HG03460 (cell line): ENCODE data around the gene GATA6.
"Not testable (repeated sequence)": the region's sequence is repeated elsewhere in the genome, so short reads cannot be mapped to it uniquely, and the experiment has no call there.

ENCODE experiments used
- ATAC-seq: cut with Tn5 transposase; IDR thresholded peaks from one replicate; pipeline ENCODE4 v1.9.1; 2021; ENCODE audit not compliant: unreplicated experiment

Gene GATA6

DNA sequence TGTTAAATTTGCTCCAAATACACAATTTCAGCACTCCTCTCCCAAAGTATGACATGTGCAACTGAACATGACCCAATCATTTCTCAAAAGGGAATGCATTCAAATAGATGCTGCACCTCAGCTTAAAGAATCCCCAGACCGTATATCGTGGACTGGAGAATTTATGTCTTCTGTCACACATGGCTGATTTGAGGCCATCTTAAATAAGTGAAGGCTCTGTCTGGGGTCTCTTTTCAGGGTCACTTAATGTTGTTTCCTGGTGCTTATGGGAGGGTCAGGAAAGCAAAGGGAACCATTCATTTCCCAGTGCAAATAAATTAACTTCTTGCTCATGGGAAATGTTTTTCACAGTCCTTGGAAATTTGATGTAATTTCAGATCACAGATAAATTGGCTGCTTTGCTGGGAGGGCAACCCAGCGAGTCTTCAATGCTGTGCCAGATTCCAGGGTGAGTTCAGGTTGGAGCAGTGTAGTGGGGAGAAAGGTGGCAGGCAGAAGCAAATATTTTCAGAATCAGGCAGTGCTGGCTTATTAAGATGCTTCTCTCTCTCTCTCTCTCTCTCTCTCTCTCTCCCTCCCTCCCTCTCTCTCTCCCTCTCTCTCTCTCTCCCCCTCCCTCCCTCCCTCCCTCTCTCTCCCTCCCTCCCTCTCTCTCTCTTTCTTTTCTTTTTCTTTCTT is 34.3 kb downstream of the GATA6 start:
- ATAC-seq, result no peak

DNA sequence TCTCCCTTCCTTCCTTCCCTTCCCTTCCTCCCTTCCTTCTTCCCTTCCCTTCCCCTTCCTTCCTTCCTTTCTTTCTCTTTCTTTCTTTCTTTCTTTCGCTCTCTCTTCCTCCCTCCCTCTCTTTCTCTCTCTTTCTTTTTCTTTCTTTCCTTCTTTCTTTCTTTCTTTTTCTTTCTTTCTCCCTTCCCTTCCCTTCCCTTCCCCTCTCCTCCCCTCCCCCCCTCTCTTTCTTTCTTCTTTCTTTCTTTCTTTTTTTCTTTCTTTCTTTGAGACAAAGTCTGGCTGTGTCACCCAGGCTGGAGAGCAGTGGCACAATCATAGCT is 34.8 kb downstream of the GATA6 start:
- no peak for ATAC-seq

DNA sequence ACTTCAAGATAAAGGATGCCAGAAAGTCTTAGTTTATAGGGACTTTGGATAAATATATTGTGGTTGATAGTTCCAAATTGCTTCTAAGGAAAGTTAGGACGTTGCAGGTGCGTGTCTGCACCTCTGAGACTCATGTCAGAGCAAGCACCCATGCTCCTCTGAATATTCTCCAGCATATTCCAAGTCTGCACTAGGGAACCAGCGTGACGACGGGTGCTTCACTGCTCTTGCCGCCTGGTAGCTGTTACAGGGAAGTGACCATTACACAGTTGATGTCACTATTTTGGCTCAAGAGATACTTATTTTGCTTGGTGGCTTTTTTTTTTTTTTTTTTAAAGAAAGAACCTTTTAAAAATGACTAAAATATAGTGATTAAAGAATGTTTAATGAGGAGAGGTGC is 35.6 kb downstream of the GATA6 start:
- ATAC-seq, result no peak

DNA sequence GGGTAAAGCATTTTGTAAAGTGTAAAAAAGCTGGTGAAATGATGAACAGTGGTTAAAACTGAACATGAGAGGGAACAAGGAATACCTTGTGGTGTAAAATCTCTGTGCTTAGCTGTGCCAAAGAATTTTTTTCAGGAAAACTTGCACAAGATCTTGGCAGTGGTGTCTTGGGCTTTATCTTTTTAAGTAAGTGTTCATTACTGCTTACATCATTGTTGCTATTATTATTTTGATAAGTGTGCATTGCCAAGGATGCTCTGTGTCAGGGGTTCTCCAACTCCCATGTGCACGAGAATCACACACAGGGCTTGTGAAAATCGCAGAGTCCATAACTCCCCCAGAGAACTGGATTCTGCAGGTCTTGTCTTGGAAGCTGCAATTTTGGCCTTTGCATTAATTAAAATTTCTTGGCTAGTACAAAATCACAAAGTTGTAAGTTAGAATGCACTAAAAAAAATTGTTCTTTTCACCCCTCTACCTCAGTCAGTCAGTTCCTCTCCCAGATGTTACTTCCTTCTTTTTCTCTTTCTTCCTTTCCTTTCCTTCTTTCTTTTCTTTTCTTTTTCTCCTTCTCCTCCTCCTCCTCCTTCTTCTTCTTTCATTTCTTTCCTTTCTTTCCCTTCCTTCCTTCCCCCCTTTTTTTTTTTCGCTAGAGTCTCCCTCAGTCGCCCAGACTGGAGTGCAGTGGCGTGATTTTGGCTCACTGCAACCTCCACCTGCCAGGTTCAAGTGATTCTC is 37.8 kb downstream of the GATA6 start:
- ATAC-seq, result no peak

DNA sequence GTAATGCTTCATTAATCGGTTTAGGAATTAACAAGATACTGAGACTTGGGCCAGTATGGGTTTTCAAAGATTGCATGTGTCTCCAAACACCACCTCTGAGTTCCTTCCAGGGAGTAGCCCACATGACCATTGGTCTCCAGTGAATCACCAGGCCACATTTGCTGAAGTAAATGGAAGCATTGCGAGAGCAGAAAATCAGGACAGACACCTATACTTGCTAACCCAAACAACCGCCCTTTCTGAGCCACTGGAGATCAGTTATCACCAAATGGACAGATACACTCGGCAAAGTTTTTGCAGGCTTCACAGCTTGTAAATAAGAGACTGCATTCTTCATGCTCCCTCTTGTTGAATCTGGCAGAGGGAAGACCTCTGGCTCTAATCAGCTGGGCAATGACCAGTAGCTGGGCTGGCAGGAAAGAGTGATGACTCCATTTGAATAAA is 40.9 kb downstream of the GATA6 start:
- ATAC-seq, result no peak

DNA sequence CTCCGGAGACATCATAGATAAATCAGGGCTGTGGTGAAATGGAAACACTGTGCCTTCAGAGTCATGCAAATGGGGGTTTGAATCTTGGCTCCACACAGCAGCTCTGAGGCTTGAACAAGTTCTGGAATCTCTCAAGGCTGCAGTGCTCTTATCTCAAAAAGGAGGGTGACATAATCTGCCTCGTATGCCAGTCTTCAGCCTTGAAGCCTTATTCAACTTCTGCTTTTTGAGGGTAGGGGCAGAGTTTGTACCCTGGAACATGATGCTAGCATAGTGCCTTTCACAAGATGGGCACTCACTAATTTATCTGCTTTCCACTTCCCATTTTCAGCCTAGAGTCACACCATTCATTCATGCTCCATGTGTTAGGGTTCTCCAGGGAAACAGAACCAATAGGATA is 42.3 kb downstream of the GATA6 start:
- ATAC-seq, result no peak

DNA sequence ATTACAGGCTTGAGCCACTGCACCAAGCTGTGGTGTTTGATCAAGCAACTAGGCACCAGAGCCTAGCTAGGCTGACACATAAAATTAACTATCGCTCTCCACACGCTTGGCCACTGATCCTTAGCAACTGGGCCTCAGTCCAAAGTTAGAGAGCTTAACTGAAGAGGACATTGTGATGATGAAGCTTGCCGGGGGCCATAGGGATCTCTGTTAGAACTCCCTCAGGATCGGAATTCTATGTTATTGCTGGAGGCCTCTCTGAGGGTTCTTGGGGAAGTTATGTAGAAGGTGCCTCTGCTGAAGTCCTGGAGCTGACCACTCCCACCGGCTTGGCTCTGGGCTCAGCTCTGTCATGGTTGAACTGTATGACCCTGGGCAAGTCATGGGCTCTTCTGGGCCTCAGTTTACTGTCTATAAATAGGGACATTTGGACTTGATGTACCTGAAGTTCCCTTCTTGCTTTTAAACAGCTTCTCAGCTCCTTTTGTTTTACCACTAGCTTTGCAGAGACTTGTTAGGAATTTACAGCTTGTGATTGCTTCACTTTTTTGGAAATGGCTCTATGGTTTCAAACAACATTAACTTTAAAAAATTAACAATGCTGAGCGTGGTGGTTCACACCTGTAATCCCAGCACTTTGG is 44.1 kb downstream of the GATA6 start:
- ATAC-seq, result no peak

DNA sequence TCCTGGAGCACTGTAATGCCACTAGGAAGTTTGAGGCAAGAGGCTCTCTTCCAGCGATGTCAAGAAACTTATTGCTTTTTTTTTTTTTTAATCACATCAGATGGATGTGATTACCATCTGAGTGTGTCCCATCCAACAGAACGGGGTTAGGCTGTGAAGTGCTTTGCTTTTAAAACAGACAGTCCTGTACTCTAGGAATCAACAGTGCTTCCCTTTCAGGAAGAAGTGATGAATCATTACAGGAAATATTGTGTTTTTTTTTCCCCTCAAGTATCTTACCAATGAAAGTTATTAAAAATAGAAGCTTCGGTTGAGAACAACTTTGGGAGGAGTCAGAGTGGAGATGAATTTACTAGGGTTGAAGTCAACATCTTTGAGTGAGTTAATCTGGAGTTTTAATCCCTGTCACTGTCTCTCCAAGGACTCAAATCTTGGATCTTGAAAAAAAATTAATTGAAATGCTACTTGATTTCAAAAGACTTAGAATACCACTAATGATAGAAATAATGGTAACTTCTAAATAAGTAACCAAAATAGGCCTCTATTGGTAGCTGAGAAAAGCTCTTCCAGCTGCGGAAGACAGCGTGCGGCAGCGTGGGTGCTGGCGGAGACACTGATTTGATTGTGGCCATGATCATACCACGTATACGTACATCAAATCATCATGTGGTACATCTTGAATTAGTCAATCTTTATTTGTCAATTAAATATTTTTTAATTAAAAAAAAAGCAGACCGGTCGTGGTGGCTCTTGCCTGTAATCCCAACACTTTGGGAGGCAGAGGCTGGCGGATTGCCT is 45.5 kb downstream of the GATA6 start:
- ATAC-seq, result no peak

DNA sequence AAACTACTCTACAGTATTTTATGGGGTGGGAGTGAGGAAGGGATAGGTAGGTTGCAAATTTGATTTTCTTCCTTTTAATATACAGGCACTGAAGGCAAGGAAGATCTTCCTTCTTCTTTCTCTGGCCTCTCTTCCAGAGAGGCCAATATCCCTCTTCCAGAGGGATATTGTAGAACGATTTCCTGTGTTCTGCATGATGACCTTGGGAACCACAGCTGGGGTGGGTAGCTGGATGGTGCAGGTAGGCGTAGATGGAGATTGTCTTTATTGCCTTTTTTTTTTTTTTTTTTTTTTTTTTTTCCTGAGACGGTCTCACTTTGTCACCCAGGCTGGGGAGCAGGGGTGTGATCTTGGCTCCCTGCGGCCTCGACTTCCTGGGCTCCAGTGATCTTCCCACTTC is 49.4 kb downstream of the GATA6 start:
- ATAC-seq, result no peak

DNA sequence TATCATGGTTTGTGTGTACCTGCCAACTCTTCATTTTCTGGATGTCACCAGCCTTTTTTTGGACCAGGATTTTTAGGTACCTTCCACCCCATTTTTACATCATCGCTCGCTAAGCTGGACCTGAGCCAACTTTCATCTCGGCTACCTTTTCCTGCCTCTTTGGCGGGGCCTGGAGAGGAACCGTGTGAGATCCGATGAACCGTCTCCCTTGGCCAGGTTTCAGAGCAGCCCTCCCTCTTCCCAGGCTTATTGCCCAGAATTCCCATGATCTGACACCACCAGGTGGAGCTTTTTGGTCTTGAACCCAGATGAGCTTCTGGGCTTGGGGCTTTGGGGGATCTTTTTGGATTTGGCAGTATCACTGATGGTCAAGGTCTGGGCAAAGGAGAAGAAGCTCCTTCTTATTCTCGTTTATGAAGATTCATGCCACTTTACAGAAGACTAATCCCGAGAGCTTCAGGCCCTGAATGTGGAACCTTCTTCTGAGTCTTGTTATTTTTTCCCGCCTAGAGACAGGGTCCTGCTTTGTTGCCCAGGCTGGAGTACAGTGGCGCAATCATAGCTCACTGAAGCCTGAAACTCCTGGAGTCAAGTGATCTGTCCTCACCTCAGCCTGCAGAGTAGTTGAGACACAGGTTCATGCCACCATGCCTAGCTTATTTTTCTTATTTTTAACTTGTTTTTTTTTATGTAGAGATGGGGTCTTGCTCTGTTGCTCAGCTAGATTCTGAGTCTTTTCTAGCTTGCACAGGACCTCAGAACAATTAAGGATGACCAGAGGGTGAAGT is 50.4 kb downstream of the GATA6 start:
- ATAC-seq, result no peak

DNA sequence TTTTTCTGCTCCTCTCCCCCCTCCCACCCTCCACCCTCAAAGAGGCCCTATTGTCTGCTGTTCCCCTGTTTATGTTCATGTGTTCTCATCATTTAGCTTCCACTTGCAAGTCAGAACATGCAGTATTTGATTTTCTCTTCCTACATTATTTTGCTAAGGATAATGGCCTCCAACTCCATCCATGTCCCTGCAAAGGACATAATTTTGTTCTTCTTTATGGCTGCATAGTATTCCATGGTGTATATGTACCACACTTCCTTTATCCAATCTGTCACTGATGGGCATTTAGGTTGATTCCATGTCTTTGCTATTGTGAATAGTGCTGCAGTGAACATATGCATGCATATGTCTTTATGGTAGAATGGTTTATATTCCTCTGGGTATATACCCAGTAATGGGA is 51.2 kb downstream of the GATA6 start:
- not testable (repeated sequence) for ATAC-seq

DNA sequence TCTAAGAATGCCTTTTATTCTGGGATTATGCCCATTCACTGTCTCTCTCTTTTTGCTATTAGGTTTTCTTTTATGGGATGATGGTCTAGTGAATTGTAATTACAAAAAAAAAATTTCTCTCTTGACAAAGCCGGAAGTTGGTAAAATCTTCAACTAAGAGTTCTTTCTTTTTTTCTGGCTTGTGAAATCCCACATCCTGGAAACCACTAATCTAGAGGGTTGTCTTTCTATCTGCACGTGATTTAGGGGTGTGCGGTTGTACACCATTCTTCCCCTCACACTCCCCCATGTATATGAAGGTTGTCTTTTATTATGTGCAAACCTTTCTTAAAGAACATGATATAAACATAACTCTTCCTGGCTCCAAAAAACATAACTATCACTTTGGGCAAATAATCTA is 52.0 kb downstream of the GATA6 start:
- ATAC-seq, result no peak

DNA sequence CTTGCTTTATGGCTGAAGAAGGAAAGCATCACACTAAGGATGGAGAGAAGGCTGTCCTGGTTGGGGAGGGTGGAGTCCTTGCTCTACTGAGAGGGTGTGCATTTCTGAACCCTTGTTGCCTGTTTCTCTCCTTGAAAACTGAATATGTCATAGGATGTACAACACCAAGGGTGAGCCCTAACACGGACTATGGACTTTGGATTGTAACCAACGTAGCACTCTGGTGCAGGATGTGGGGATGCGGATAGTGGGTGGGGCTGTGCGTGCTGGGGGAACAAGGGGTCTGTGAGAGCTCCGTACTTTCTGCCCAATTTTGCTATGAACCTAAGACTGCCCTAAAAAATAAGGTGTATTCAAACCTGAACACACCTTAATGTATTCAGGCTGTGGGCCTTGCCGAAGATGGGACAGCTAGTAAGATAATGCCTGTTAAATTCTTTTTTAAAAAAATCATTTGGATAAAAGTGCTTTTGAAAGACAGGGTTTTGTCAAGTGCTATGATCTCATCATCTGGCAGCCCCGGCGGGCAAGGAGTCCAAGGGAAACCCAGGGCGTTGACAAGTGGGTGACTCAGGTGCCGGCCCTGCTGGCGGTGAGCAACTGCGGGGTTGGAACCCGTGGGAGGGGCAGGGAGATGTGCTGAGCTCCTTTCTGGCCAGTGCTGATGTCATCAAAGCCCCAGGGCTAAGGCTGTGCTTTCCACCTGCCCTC is 54.0 kb downstream of the GATA6 start:
- no peak for ATAC-seq

DNA sequence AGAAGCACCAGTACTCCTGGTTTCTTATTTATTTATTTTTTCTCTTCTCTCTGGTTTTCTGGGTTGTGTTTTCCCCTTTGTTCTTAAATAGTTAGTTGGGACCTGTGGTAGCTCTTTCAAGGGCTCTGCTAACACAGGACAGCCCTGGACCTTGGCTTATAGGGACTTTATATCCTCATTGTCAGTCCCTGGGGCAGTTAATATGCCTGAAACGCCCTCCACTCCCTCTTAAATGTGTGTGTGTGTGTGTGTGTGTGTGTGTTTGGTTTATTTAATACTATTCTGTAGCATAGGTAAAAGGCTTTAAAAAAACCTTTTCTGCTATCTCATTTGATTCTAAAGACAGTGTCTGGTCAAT is 54.6 kb downstream of the GATA6 start:
- ATAC-seq, result no peak

DNA sequence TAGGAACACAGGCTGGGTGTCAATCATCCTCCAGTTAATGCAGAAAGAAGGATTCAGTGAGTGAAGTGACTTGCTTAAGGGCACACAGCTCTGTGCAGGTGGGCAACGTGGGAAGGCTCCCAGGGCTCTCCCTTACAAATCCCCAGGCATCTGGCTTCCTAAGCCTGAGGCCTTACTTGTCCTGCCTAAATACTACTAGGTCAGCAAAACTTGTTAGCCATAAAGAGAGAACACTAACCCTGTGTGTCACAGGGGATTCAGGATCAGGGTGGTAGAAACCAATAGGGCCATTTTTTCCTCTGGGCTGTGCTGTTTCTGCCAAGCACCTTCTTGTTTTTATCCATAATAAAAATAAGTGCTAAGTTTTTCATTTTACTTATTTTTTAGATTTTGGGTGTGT is 55.0 kb downstream of the GATA6 start:
- ATAC-seq, result no peak

DNA sequence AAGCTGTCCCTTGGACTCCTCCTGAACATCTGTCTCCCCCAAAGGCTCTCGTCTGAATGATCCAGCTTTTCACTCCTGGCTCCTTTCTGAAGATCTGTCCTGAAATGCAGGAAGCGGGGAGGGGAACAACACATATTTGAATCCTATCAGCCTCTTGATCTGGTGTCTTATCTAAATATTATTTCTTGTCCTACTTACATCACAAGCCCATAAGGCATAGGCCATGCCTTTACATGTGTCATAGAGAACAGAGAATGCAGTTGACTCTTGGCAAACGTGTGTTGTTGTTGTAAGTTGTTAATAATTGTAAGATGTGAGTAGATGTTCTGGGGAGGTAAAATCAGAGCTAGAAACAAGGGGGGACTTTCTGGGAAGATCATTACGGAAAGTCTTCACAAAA is 57.4 kb downstream of the GATA6 start:
- ATAC-seq, result no peak

DNA sequence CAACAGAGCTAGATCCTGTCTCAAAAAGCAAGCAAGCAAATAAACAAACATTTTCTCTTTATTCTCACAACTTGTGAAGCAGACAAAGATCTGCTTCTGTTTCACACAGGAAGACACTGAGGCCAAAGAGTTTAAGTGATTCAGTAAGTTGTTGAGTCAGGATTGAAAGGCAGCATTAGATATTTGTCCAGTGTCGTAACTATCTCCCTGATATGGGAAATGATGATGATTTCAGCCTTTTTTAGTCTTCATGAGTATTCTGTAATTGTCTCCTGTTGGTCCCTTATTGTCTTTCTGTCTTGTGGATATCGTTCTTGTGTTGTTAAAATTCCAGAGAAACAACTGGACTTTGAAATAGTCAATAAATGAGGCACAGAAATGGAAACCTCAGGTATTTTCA is 59.6 kb downstream of the GATA6 start:
- no peak for ATAC-seq

DNA sequence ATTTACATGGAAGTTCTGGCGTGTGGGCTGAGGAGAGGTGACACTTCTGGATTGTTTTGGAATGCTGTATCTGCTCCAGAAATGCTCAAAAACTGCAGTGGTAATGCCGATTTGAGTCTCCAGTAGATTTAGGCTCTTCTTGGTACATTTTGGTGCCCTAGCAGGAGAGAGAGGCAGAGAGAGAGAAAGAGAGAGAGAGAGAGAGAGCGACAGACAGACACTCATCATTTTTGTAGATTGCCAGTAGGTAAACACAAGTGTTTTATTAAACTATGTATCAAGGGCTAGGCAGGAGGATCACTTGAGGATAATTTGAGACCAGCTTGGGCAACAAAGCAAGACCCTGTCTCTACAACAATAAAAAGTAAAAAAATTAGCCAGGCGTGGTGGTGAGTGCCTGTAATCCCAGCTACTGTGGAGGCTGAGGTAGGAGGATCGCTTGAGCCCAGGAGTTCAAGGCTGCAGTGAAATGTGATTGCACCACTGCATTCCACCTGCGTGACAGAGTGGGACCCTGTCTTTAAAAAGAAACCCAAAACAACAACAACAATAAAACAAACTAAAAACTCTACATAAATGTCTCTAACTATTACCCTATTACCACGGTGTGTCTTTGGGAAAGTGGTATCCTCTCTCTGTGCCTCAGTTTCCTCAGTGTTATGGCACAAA is 60.2 kb downstream of the GATA6 start:
- ATAC-seq, result no peak

DNA sequence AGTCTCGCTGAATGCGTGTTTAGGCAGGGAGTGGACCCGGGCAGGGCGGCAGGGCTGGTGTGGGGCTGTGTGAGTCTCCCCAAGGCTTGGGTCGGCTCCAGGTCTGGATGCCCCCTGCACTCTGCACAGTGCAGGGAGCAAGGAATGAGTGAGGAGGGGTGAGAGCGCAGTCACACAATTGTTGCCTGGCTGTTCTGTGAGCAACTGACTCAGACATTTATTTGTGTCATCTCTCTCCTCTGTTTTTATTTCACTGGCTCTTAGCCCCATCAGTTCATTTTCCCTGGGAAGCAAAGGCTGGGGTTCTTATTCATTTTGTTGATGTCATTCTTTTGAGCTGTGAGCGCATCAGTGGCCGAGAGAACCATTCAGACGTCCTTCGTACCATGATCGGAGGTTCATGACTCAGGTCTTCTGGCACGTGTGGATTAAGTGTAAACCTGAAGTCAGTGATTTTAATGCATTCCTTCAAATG is 61.1 kb downstream of the GATA6 start:
- ATAC-seq, result no peak

DNA sequence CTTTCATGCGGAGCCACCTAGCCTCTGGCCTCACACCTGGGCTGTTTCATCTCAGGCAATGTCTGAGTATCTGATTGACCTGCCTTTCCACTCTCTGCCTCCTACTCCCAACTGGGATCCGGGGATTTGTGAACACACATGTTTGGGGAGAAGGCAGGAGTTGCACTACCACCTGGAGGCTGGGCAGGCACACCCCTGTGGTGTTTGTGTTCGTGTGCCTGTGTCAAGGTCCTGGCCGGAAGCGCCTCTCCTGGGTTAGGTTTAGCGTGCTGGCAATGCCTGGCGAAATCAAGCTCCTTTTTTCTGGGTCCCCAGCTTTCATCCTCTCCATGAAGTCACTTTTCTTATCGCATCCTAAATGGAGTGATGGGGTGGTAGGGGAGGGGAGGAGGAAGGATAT is 63.9 kb downstream of the GATA6 start:
- no peak for ATAC-seq
